ENCODE measurements around the gene RIMS3.
"Not testable (repeated sequence)": the region's sequence is repeated elsewhere in the genome, so short reads cannot be mapped to it uniquely, and the experiment has no call there.

The RIMS3 gene

DNA sequence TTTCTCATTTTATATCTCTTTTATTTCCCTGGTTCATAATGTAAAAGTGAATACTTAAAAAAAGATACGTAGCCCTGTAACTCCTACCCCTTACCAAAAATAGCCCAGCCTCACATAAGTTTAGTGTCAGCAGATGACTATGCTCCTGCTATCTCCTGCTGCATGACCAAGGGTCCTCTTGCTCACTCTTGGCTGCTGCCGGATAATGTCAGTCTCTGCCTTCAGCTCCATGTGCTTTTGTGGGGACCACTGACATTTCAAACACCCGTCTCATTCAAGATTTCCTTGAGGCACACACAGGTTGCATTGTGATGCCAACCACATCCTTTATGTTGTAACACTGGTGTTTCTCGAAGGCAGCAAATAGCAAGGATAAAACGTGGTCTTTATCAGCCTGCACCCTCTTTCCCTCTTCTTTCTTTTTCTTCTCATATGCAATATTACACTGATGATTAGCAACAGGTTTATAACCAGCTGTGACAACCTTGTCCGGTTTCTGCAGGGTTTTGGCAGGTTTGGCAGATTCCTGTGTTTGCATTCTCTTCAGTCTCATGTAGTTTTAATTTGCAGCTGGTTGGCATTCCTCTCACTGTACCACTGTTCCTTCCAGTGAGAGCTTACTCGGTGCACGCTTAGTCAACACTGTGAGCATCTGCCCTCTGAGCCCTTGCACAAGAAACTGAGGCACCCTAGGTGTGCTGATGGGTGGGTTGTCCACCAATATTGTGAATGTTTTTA lies 71.9 kb downstream of the RIMS3 start:
- DNase-seq (ENCODE audit: low read depth, low spot score) = no peak

- peak; percentile 15 for DNase-seq (ENCODE audit: low read depth, low spot score)
Observed at GRCh38 chr1:40592107-40592803, 73.2 kb downstream of the RIMS3 start.

GRCh38 chr1:40588586-40588985 lies 76.9 kb downstream of the RIMS3 start:
- no peak for DNase-seq (ENCODE audit: low read depth, low spot score)

DNA sequence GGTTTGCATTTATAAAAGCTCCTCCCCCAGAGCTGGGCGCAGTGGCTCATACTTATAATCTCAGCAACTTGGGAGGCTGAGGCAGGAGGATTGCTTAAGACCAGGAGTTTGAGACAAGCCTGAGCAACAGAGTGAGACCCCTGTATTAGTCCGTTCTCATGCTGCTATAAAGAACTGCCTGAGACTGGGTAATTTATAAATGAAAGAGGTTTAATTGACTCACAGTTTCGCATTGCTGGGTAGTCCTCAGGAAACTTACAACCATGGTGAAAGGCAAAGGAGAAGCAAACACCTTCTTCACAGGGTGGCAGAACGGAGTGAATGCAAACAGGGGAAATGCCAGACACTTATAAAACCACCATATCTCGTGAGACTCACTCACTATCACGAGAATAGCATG lies 81.5 kb downstream of the RIMS3 start:
- DNase-seq (ENCODE audit: low read depth, low spot score) = no peak

DNA sequence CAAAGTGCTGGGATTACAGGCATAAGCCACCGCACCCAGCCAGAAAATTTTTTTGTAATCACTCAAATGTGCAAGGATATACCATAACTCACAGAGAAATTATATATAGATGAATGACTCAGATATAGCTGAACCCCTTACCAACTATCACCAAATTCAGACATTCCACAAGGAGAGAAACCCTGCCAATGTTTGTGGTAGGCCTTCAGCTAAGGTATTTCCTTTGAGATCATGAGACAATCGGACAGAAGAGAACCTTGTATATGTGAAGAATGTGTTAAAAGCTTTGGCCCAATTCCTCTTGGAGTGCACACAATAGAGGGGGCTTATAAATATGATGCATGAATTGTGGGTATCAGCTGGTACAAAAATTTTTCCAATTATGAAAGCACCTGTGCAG lies 83.4 kb downstream of the RIMS3 start:
- DNase-seq (ENCODE audit: low read depth, low spot score) = no peak

- no peak for DNase-seq (ENCODE audit: low read depth, low spot score)
Observed at GRCh38 chr1:40575336-40575735, 90.1 kb downstream of the RIMS3 start.

- not testable (repeated sequence) for DNase-seq (ENCODE audit: low read depth, low spot score)
Observed at GRCh38 chr1:40574805-40575204, 90.7 kb downstream of the RIMS3 start.
